K562 (cell line): Measurements from ENCODE around the gene SLC38A8. TPM values are rescaled to one million over a fixed set of nuclear protein-coding genes. Genes with fewer than 3 reads are reported as not detected.

Source experiments
- ATAC-seq: fragments of 200-7000 bp; cut with Tn5 transposase; 3 replicates; pipeline ENCODE4 v1.9.1; 2020; ENCODE audit warnings: moderate library complexity
- BruUV-seq: library from RNA; stranded (reverse); fragments of 400-500 nt; replicated peaks from 2 replicates; lab custom pipeline; 2021; lab: Mats Ljungman, UMichigan
- CTCF ChIA-PET: fragments of 300-600 bp; formaldehyde crosslinking; extraction: SDS; loops from one replicate; lab custom pipeline; 2021; ENCODE audit warnings: low intra/inter-chr PET ratio; lab: Yijun Ruan, JAX
- POLR2A ChIA-PET: fragments of 300-600, 350-650 bp; sonication (Branson Sonifier 250); formaldehyde crosslinking; extraction: SDS; loops from one replicate; lab custom pipeline; 2021; ENCODE audit warnings: antibody characterized with exemption, inconsistent platforms; lab: Yijun Ruan, JAX
- DNase-seq, 4 experiments: peaks; one replicate each; pipeline versions ENCODE4 v3.0.0 to v3.0.0-alpha.2; 2011 to 2018; ENCODE audit warnings: low spot score in 3 of 4, mixed read lengths in 3 of 4; ENCODE audit errors: extremely low read depth in 1 of 4
- FAIRE-seq: peaks from 2 replicates; lab custom pipeline; 2011; peaks lifted over from hg19 to GRCh38; lab: Jason Lieb, UNC
- H2AFZ ChIP-seq: 2 replicates; pipeline ENCODE4 v1.6.0; 2011; ENCODE audit warnings: low read depth, low read length, control low read depth, inconsistent platforms
- H3K27ac ChIP-seq: fragments of 200-600 bp; 3 replicates; pipeline ENCODE4 v1.8.0; 2011; ENCODE audit warnings: low read depth, mild to moderate bottlenecking, control low read depth, inconsistent platforms, low read length, moderate library complexity, mixed read lengths; ENCODE audit errors: extremely low read depth
- H3K27me3 ChIP-seq, 2 experiments: fragments of 300-600 bp in 1 of 2; 2 replicates in 1 of 2; 3 replicates in 1 of 2; pipeline versions ENCODE4 v1.6.0 to v1.8.0; 2011; ENCODE audit warnings: inconsistent platforms in 2 of 2, low read length in 2 of 2, mild to moderate bottlenecking in 1 of 2, mixed read lengths in 1 of 2, moderate library complexity in 1 of 2; ENCODE audit not compliant: control insufficient read depth in 2 of 2, insufficient read depth in 2 of 2
- H3K36me3 ChIP-seq: fragments of 300-600 bp; 3 replicates; pipeline ENCODE4 v1.8.0; 2011; ENCODE audit warnings: mild to moderate bottlenecking, low read length, inconsistent platforms; ENCODE audit not compliant: control insufficient read depth, insufficient read depth
- H3K4me1 ChIP-seq, 2 experiments: fragments of 200-600 bp in 1 of 2; replicated peaks in 1 of 2; 2 replicates in 1 of 2; 3 replicates in 1 of 2; pipeline versions ENCODE4 v1.5.1 to v1.8.0; 2011; ENCODE audit warnings: inconsistent platforms in 2 of 2, low read length in 2 of 2, mild to moderate bottlenecking in 1 of 2, mixed read lengths in 1 of 2, moderate library complexity in 1 of 2; ENCODE audit not compliant: control insufficient read depth in 2 of 2, insufficient read depth in 2 of 2
- H3K4me2 ChIP-seq: 2 replicates; pipeline ENCODE4 v1.6.1; 2011; ENCODE audit warnings: low read length, control low read depth, inconsistent platforms, mixed read lengths; ENCODE audit not compliant: insufficient read depth
- H3K4me3 ChIP-seq: fragments of 200-600 bp; sonication (generic), shearing (Covaris generic); 2 replicates; pipeline ENCODE4 v1.5.1; 2016; ENCODE audit warnings: control low read depth, inconsistent platforms
- H3K79me2 ChIP-seq: fragments of 200-600 bp; 3 replicates; pipeline ENCODE4 v1.8.0; 2011; ENCODE audit warnings: low read length, inconsistent platforms; ENCODE audit not compliant: control insufficient read depth, insufficient read depth
- H3K9ac ChIP-seq, 2 experiments: 2 replicates each; pipeline versions ENCODE4 v1.6.0 to v1.6.1; 2011; ENCODE audit warnings: low read depth in 2 of 2, low read length in 2 of 2, control low read depth in 1 of 2, inconsistent platforms in 1 of 2, mild to moderate bottlenecking in 1 of 2, mixed read lengths in 1 of 2; ENCODE audit not compliant: insufficient read depth in 1 of 2
- H3K9me1 ChIP-seq: one replicate; pipeline ENCODE4 v1.6.0; 2011; ENCODE audit warnings: inconsistent platforms, mild to moderate bottlenecking, low read length, moderate library complexity; ENCODE audit not compliant: control insufficient read depth, insufficient read depth
- H3K9me3 ChIP-seq: replicated peaks from 2 replicates; pipeline ENCODE4 v1.5.1; 2011; ENCODE audit warnings: low read depth, low read length, inconsistent platforms; ENCODE audit not compliant: control insufficient read depth, insufficient read depth
- H4K20me1 ChIP-seq: replicated peaks from 2 replicates; pipeline ENCODE4 v1.6.1; 2011; ENCODE audit warnings: low read length, inconsistent platforms, mixed read lengths; ENCODE audit not compliant: control insufficient read depth, insufficient read depth
- BCOR ChIP-seq: fragments of 450-650 bp; IDR thresholded peaks from 2 replicates; pipeline ENCODE4 v1.6.1; 2016
- CBFB ChIP-seq: sonication (generic); formaldehyde crosslinking; IDR thresholded peaks from 2 replicates; pipeline ENCODE4 v1.4.0; 2020; ENCODE audit warnings: mild to moderate bottlenecking, missing genetic modification reagents
- CHD1 ChIP-seq: fragments of 200-600 bp; sonication (generic); IDR thresholded peaks from one replicate; pipeline ENCODE4 v1.6.1; 2012; ENCODE audit warnings: mild to moderate bottlenecking, moderate library complexity, low read length, inconsistent platforms
- HDGF ChIP-seq: fragments of 450-650 bp; IDR thresholded peaks from 2 replicates; pipeline ENCODE4 v1.6.1; 2016
- MEIS2 ChIP-seq: fragments of 450-650 bp; IDR thresholded peaks from 2 replicates; pipeline ENCODE4 v1.6.1; 2014; ENCODE audit warnings: mild to moderate bottlenecking; ENCODE audit not compliant: partially characterized antibody
- PHF20 ChIP-seq: fragments of 450-650 bp; IDR thresholded peaks from 2 replicates; pipeline ENCODE4 v1.6.1; 2018; ENCODE audit not compliant: partially characterized antibody
- RFX1 ChIP-seq: fragments of 450-650 bp; IDR thresholded peaks from 2 replicates; pipeline ENCODE4 v1.6.1; 2016; ENCODE audit warnings: mild to moderate bottlenecking, moderate library complexity
- SMARCA5 ChIP-seq: fragments of 450-650 bp; IDR thresholded peaks from 2 replicates; pipeline ENCODE4 v1.6.1; 2016
- ZNF23 ChIP-seq: fragments of 250-450 bp; sonication (Bioruptor Pico); IDR thresholded peaks from 2 replicates; pipeline ENCODE4 v1.4.0; 2020; ENCODE audit warnings: mild to moderate bottlenecking
- ZNF551 ChIP-seq: fragments of 250-450 bp; sonication (Bioruptor Pico); IDR thresholded peaks from 2 replicates; pipeline ENCODE4 v1.5.0; 2021; ENCODE audit warnings: mild to moderate bottlenecking, moderate library complexity
- ZNF707 ChIP-seq: fragments of 250-450 bp; sonication (Bioruptor Pico); conservative IDR thresholded peaks from 2 replicates; pipeline ENCODE4 v1.8.0; 2022; ENCODE audit warnings: inconsistent platforms, mild to moderate bottlenecking, moderate library complexity
- ZZZ3 ChIP-seq: fragments of 450-650 bp; IDR thresholded peaks from 2 replicates; pipeline ENCODE4 v1.6.1; 2016; ENCODE audit warnings: antibody characterized with exemption, mild to moderate bottlenecking, moderate library complexity
- WGBS: fragments of 100-300 bp; shearing (Covaris generic); methylation state at CpG from one replicate; pipeline ENCODE4 v1.1.6; 2016; ENCODE audit warnings: low coverage, mixed read lengths; ENCODE audit not compliant: insufficient coverage; ENCODE audit errors: missing lambda C conversion rate; 5-methylcytosine and 5-hydroxymethylcytosine counted together
- in situ Hi-C: fragments of 300-500 bp; cut with MboI; formaldehyde crosslinking; loops from 4 replicates; pipeline ENCODE4 v1.15.0; 2018; ENCODE audit warnings: inconsistent platforms, mixed read lengths
- intact Hi-C: fragments of 100-400 bp; cut with micrococcal nuclease; formaldehyde crosslinking; loops from 2 replicates; pipeline ENCODE4 v1.14.2; 2022
- polyA plus RNA-seq, 8 experiments: library from polyadenylated mRNA; depleted of rRNA in 4 of 8; stranded (reverse) in 5 of 8; unstranded in 3 of 8; fragments of >200 nt; fragmentation: Nextera tagmentation in 2 of 8; fragmentation: Illumina TruSeq in 1 of 8; extraction: Ambion mirVana in 2 of 8; extraction: Trizol in 1 of 8; gene quantifications; 2 replicates each; pipeline versions ENCODE4 v1.2.1 to v1.2.3, GENCODE V29; 2011 to 2014; ENCODE audit warnings: inconsistent platforms in 1 of 8, missing spikeins in 1 of 8
- total RNA-seq, 7 experiments: library from RNA; depleted of rRNA in 6 of 7; stranded (reverse); fragments of >200 nt in 6 of 7; fragmentation: Illumina TruSeq in 2 of 7; extraction: Trizol in 2 of 7; gene quantifications; 2 replicates each; pipeline versions ENCODE4 v1.2.1 to v1.2.3, GENCODE V29; 2011 to 2021; ENCODE audit warnings: low replicate concordance in 1 of 7
- TF ChIP-seq, protein P1 (sequence below): sonication (generic); formaldehyde crosslinking; IDR thresholded peaks from 2 replicates; pipeline ENCODE4 v1.8.0; 2023; ENCODE audit warnings: mild to moderate bottlenecking, missing genetic modification reagents
- TF ChIP-seq, protein P2 (sequence below): fragments of 450-650 bp; formaldehyde crosslinking; IDR thresholded peaks from 2 replicates; pipeline ENCODE4 v1.4.0; 2020; ENCODE audit warnings: mild to moderate bottlenecking, moderate library complexity
- TF ChIP-seq, protein P3 (sequence below), 2 experiments: fragments of 450-650 bp in 1 of 2; IDR thresholded peaks; 2 replicates each; pipeline ENCODE4 v1.6.1; 2011 to 2017; ENCODE audit warnings: low read depth in 2 of 2, antibody characterized with exemption in 1 of 2, borderline replicate concordance in 1 of 2, low read length in 1 of 2, mild to moderate bottlenecking in 1 of 2, mixed read lengths in 1 of 2; ENCODE audit not compliant: control insufficient read depth in 1 of 2
- TF ChIP-seq, protein P4 (sequence below): fragments of 250-450 bp; sonication (Bioruptor Pico); IDR thresholded peaks from 2 replicates; pipeline ENCODE4 v1.8.0; 2021; ENCODE audit warnings: borderline replicate concordance, mild to moderate bottlenecking, moderate library complexity; ENCODE audit not compliant: poor library complexity, severe bottlenecking

The SLC38A8 gene
- total and polyA plus RNA-seq, 9 of the 15 experiments (the other 6 are each of a cell fraction or from before 2014, with no cell fraction given), result 0.28 TPM; not detected in 8

DNA sequence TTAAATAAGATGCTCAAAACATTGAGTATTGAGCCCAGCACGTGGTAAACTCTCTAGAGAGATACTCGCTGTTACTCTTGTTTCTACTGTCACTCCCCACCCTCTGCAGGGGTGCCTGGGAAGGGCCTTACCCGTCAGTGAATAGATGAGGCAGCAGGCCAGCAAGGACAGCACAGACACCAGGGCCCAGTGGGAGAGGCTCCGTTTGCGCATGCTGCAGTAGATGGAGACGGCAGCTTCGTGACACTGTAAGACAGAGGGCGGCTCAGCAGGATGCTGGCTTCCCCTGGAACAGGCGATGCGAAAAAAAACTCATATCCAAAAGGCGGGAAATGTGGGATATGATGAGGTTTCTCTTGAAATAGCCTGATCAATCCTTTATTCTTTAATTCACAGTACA is 20.0 kb downstream of the SLC38A8 start:
- Histone ChIP-seq H4K20me1 (0 out of 2 replicates have a peak, but pooled peaks cover 2% of the 10 kb centered on the region), H3K79me2 (no peaks in the 10 kb centered on the region), H3K4me2 (no peak overlapping the region), H3K36me3 (no peaks in the 10 kb centered on the region), H3K27ac (no peak overlapping the region), H3K9ac (no peak overlapping the region), H3K4me1 (no peaks in the 10 kb centered on the region), H3K9me3 (peaks cover 11% of the 10 kb centered on the region), H3K4me3 (no peak overlapping the region), H2AFZ (no peak overlapping the region), H3K27me3 (peaks cover 66 to 87% of the 10 kb centered on the region in 2 experiments), H3K9me1 (peaks cover 3% of the 10 kb centered on the region)
- FAIRE-seq (no peak), ATAC-seq (no peak), DNase-seq (no peak)
- intact Hi-C loops, result no loop called here
- CTCF ChIA-PET, result no interaction called here
- WGBS, result 9% methylated on average over 11 of the region's 11 CpGs
- POLR2A ChIA-PET, result interaction anchor here (0.6 kb wide), 2 partner anchors 52 to 438 kb away, joined by 3 read pairs; no protein-coding TSS in a partner anchor
- in situ Hi-C loops, result no loop called here
- no TSS peak for BruUV-seq
- TF ChIP-seq CHD1, result no peak
- TF ChIP-seq ZNF551, result no peak
- TF ChIP-seq CBFB, result no peak
- no peak for TF ChIP-seq ZNF23 (CRISPR knock-in tag)
- no peak for TF ChIP-seq MEIS2
- TF ChIP-seq, protein P1, sequence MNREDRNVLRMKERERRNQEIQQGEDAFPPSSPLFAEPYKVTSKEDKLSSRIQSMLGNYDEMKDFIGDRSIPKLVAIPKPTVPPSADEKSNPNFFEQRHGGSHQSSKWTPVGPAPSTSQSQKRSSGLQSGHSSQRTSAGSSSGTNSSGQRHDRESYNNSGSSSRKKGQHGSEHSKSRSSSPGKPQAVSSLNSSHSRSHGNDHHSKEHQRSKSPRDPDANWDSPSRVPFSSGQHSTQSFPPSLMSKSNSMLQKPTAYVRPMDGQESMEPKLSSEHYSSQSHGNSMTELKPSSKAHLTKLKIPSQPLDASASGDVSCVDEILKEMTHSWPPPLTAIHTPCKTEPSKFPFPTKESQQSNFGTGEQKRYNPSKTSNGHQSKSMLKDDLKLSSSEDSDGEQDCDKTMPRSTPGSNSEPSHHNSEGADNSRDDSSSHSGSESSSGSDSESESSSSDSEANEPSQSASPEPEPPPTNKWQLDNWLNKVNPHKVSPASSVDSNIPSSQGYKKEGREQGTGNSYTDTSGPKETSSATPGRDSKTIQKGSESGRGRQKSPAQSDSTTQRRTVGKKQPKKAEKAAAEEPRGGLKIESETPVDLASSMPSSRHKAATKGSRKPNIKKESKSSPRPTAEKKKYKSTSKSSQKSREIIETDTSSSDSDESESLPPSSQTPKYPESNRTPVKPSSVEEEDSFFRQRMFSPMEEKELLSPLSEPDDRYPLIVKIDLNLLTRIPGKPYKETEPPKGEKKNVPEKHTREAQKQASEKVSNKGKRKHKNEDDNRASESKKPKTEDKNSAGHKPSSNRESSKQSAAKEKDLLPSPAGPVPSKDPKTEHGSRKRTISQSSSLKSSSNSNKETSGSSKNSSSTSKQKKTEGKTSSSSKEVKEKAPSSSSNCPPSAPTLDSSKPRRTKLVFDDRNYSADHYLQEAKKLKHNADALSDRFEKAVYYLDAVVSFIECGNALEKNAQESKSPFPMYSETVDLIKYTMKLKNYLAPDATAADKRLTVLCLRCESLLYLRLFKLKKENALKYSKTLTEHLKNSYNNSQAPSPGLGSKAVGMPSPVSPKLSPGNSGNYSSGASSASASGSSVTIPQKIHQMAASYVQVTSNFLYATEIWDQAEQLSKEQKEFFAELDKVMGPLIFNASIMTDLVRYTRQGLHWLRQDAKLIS (CRISPR knock-in tag), result no peak
- TF ChIP-seq, protein P2, sequence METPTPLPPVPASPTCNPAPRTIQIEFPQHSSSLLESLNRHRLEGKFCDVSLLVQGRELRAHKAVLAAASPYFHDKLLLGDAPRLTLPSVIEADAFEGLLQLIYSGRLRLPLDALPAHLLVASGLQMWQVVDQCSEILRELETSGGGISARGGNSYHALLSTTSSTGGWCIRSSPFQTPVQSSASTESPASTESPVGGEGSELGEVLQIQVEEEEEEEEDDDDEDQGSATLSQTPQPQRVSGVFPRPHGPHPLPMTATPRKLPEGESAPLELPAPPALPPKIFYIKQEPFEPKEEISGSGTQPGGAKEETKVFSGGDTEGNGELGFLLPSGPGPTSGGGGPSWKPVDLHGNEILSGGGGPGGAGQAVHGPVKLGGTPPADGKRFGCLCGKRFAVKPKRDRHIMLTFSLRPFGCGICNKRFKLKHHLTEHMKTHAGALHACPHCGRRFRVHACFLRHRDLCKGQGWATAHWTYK (CRISPR knock-in tag), result no peak
- TF ChIP-seq, protein P3, sequence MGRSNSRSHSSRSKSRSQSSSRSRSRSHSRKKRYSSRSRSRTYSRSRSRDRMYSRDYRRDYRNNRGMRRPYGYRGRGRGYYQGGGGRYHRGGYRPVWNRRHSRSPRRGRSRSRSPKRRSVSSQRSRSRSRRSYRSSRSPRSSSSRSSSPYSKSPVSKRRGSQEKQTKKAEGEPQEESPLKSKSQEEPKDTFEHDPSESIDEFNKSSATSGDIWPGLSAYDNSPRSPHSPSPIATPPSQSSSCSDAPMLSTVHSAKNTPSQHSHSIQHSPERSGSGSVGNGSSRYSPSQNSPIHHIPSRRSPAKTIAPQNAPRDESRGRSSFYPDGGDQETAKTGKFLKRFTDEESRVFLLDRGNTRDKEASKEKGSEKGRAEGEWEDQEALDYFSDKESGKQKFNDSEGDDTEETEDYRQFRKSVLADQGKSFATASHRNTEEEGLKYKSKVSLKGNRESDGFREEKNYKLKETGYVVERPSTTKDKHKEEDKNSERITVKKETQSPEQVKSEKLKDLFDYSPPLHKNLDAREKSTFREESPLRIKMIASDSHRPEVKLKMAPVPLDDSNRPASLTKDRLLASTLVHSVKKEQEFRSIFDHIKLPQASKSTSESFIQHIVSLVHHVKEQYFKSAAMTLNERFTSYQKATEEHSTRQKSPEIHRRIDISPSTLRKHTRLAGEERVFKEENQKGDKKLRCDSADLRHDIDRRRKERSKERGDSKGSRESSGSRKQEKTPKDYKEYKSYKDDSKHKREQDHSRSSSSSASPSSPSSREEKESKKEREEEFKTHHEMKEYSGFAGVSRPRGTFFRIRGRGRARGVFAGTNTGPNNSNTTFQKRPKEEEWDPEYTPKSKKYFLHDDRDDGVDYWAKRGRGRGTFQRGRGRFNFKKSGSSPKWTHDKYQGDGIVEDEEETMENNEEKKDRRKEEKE (IDR thresholded peaks at IDR 0.05; ENCODE audit: borderline replicate concordance in 1 of 2, control insufficient read depth in 1 of 2, low read depth in 2 of 2, low read length in 1 of 2), result no peak
- no peak for TF ChIP-seq ZNF707 (CRISPR knock-in tag)
- no peak for TF ChIP-seq BCOR
- TF ChIP-seq SMARCA5, result no peak
- no peak for TF ChIP-seq PHF20
- TF ChIP-seq, protein P4, sequence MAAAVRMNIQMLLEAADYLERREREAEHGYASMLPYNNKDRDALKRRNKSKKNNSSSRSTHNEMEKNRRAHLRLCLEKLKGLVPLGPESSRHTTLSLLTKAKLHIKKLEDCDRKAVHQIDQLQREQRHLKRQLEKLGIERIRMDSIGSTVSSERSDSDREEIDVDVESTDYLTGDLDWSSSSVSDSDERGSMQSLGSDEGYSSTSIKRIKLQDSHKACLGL (CRISPR knock-in tag), result no peak
- TF ChIP-seq ZZZ3, result no peak
- no peak for TF ChIP-seq HDGF
- TF ChIP-seq RFX1, result no peak
